ENCODE data around the gene PFDN2. TPM values are rescaled to one million over a fixed set of nuclear protein-coding genes. Genes with fewer than 3 reads are reported as not detected.

Gene PFDN2, protein sequence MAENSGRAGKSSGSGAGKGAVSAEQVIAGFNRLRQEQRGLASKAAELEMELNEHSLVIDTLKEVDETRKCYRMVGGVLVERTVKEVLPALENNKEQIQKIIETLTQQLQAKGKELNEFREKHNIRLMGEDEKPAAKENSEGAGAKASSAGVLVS
- 405 and 434 TPM in 2 replicates for total RNA-seq (2014; rRNA removed; shearing (Covaris generic))

DNA sequence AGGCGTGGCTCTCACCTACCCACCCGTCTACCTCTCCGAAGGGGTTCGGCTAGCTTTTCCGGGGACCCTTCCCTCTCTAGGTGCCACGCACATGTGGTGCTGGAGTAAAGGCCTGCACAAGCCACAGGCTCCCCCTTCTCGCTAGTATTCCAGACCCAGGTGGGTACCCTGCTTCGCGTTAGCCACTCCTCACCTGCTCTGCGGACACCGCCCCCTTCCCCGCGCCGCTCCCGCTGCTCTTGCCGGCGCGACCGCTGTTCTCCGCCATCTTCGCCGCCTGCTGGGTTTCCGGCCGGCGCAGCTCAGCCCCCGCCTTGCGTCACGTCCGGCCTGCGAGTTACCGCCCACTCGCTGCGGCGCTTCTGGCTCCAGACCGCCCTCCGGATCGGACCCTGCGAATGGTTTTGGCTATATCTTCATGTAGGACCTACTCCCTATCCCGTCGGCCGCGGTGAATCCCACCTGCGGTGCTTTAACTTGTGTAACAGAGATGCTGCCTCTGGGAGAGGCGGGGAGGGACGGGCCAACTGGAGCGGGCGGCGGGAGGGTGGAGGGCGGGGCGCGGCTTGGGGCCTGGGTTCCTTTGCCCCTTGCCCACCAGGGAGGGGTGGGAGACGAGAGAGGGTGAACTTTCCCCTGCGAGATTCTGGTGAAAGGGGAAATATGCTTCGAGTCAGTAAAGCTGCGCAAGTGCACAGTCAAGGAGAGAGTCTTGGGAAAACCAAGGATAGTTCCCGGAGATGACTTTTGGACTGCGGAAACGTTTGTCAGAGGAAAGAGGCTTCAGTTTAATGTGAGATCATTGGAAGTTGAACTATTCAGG is at the start of gene PFDN2, which contains the start of gene NIT1:
Gene PFDN2, minus strand, starts transcription at position 279 of the 823 bp plus-strand sequence. Its CDS starts 11 bp downstream, at position 268.
Gene NIT1, plus strand, starts transcription at position 347 of the 823 bp plus-strand sequence. Its CDS starts 72 bp downstream, at position 419.

DNA sequence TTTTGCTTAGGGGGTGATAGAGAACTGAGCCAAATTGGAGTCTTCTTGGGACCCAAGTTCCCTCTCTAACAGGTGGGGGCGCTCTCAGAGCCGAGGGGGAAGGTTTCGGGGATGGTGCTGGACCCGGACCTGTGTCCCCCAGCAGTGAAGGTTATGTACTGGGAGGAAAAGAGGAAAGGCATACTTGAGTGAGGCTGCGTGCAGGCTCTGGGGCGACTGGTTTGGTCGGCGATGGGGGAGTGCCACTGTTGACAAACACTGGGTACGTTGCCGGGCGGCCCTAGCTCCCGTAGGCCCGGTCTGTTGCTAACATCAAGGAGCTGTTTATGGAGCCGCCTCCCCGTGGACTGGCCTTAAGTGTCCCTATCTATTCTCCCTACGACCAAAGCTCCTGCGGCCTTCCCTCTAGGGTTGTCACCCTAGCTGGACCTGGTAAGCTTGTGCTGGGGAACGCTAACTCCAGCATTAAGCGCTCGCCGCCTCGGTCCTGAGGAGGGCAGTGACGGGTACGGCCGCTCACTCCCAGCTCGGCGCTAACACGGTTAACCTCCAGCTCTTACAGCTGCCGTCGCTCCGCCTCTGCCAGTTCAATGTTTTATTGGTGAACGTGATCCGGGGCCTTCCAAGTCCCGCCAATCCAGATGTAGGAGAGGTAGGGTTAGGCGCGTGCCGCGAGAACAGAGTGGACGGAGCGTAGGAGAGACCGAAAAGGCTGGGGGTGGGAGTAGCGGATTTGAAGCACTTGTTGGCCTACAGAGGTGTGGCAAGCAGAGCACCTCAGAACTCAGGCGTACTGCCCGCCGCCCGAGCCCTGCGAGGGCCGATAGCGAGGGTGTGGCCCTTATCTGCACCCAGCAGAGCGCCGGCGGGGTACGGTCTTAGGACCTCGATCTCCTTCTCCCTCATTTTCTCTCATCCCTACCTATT is 48.2 kb upstream of the PFDN2 start, which contains the start of gene PPOX:
Gene PPOX, plus strand, starts transcription at position 685 of the 927 bp plus-strand sequence. CDS start 422 bp downstream, outside the sequence.

DNA sequence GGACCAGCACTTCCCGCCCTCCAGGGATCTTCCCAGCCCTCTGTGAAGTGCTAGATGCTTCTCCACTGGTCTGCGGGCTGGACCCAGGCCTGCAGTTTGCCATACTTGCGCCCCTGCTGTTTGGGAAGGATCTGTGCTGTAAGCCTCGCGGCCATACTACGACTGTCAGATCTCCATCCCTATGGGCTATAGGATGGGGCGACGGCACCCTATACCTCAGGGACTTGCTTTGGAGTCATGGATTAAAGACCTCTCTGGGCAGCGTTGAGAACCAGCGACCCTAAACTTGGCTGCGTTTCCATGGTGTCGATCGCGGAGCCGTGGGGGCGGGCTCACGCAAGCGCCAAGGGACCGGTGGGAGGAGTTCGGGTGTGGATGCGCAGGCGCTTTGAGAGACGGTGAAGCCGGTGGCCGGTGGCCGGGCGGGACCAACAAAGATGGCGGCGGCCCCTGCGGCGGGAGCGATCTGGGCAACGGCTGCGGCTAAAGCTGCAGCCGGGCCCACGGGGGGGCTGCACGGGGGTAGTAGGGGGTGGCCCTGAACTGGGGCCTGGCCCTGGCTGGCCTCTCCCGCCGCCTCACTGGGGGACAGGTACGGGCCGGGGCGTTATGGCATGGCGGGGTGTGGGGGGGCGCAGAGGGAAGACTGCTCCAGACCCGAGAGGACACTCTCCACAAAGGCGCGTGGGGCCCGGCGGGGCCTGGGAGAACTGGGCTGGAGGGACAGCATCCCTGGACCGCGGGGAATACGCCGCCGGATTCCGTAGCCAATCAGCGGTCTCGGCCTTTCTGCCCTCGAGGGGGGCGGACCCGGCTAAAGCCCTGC is 41.5 kb upstream of the PFDN2 start, which contains the start of gene USP21:
Gene USP21, plus strand, starts transcription at position 414 of the 826 bp plus-strand sequence. CDS start 1,141 bp downstream, outside the sequence.

DNA sequence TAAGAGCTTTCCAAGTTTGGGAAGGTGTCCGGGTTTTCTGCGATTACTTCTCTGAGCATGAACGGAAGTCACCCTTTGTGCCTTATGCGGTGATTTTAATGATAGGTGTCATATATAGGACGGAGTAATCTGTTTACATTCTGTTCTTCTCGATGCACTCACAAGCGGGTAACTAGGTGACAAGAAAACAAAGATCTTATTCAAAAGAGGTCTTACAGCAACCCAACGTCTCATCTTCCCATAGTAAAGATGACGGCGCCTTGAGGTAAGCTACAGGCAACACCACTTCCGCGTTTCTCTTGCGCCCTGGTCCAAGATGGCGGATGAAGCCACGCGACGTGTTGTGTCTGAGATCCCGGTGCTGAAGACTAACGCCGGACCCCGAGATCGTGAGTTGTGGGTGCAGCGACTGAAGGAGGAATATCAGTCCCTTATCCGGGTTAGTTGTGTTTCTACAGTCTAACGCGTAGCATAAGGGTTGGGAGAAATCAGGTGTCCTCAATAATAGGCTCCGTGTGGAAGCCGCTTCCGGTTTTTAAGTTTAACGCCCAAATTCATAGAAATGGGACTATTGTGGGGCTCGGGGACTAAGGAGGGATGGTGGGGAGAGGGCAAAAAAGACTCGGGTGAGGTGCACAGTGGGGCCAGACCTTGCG is 36.0 kb upstream of the PFDN2 start, which contains the start of gene UFC1:
Gene UFC1, plus strand, starts transcription at position 297 of the 656 bp plus-strand sequence. Its CDS starts 20 bp downstream, at position 317.

DNA sequence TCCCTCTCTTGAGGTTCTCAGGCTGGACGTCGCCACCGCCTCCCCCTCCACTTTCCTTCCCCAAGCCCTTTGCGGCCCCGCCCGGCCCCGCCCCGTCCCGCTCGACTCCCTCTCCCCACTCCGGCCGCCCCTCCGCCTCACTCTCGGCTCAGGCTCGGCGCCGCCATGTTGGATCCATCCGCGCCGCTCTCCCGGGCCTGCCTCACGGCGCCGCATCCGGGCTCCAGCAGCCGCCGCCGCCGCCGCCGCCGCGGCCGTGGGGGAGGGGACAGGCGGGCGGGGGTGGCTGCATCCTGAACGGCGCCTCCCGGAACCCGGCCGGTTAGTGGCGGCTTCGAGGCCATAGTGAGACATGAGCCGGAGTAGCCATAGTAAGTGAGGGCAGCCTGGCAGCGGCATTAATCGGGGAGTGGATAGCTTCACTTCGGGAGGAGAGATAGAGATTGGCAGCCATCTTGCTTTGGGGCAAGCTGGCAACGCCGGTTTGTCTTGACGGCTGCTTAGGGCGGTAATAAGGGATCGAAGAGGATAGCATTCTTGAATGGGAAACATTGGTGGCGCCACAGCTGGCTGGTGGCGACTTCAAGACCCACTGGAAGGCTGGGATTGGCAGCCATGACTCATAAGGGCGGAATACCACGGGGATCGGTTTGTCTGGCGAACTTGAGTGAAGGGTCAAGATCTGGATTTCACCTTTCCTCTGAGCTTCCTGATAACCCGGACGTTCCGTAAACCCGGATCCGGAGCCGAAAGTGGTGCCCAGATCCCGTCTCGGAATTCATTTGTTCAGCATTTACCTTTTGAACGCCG is 14.8 kb upstream of the PFDN2 start, which contains the start of gene DEDD:
Gene DEDD, minus strand, starts transcription at position 258 of the 810 bp plus-strand sequence. CDS start 8,205 bp downstream, outside the sequence.

DNA sequence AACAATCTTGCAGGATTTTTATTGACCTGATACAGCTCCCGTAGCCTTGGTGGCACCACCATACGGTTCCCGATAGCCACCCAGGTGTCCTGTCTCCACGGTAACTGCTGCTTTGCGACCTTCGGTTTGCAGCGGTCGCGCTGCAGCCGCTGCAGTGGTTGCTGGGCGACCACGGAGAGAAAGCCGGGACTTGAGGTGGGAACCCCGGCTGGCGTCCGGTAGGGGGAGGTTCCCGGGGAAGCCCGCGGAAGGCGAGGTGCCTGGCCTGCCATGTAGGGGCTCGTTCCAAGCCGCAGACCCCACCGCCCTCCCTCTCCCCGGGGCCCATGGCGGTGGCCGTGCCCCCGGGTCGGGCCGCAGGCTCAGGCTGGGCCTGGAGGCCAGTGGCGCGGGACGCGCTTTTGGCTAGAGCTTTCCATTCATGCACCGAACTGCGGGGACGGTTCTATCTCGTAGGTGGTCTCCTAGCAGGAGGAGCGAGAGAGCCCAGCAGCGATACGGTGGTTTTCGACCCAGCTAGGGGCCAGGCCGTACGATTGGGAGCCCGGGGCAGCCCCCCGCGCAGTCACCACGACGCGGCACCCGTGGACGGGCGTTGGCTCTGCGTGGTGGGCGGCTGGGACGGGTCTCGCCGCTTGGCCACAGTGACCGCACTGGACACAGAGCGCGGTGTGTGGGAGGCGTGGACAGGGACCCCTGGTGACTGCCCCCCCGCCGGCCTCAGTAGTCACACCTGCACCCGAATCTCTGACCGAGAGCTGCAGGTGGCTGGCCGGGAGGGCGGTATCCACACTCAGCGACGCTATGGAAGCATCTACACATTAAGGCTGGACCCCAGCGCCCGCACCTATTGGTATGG is 19.4 kb downstream of the PFDN2 start, which contains the start of gene KLHDC9:
Gene KLHDC9, plus strand, starts transcription at position 152 of the 859 bp plus-strand sequence. Its CDS starts 175 bp downstream, at position 327.

DNA sequence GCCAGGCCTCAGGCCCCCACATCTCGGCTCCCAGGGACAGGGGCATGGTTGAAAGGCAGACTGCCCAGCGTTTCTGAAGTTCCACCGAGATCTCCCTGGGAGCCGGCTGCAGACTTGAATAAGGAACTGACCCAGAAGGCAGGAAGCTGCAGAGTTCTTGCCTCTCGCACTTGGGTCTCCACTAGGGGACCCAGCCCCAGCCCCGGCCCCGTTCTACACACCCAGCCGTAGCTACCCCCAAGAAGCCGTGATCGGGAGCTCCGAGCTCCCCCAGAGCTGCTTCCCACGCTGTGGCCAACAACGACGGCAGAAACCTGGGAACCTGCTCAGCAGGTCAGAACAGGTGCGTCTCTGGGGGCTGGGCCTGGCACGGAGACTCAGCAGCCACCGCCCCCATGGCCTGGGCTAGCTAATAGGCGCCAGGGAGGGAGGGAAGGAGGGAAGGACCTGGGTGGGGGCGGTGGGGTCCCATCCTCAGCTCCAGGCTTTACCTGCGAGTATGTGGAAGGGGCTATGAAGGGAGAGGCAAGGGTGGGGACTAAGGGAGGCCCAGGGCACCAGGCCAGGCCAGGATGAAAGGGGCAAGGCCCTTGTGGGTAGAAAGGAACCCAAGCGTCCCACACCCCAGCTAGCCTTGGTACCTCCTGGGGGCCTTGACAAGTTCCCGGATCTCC is 28.4 kb downstream of the PFDN2 start, which contains the start of gene NECTIN4:
Gene NECTIN4, minus strand, starts transcription at position 308 of the 674 bp plus-strand sequence. Its CDS starts 262 bp downstream, at position 46.

DNA sequence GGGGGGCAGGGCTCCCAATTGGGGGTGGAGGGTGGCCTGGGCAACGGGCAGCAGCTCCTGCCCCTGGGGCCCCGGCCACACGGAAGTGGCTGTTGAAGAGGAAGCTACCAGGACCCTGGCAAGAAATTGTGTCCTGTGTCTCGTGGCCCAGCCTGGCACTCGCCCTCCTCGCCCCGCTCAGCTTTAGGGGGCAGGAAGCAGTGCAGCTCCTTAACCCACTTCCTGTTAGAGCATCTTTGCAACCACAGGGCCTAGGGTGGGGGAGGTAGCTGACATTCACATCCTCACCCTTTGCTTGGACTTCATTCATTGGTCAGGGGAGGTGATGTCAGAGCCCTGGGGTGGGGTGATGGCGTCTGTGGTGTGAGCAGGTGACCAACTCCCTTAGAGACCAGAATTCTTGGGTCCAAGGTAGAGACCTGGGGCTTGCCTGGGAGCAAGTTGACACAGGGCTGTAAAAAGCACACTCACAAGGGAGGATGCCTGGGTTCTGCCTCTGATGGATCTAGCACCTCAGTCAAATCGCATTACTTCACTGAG is 48.0 kb downstream of the PFDN2 start, which contains the start of gene ARHGAP30:
Gene ARHGAP30, minus strand, starts transcription at position 161 of the 540 bp plus-strand sequence. CDS start 267 bp downstream, outside the sequence.

Small RNA genes lying within 50 kb of the gene (small RNA-seq; reads per million reads assigned to genes)
- not detected for gene RF01225

Other genes starting within 250 kb of the PFDN2 start
- gene ITLN1, start 232.9 kb downstream of the PFDN2 start, total RNA-seq (2014; rRNA removed; shearing (Covaris generic)): not detected in 2 replicates
- 0.15 TPM in 1 of 2 replicates, not detected in the other for gene ITLN2, start 163.2 kb downstream of the PFDN2 start, total RNA-seq (2014; rRNA removed; shearing (Covaris generic))
- gene F11R, start 96.9 kb downstream of the PFDN2 start, total RNA-seq (2014; rRNA removed; shearing (Covaris generic)): 4.0 and 5.7 TPM in 2 replicates
- 0.83 TPM in 1 of 2 replicates, not detected in the other for gene TSTD1, start 79.1 kb downstream of the PFDN2 start, total RNA-seq (2014; rRNA removed; shearing (Covaris generic))
- gene USF1, start 72.1 kb downstream of the PFDN2 start, total RNA-seq (2014; rRNA removed; shearing (Covaris generic)): 80.3 and 97.9 TPM in 2 replicates
- gene ARHGAP30, start 48.1 kb downstream of the PFDN2 start, total RNA-seq (2014; rRNA removed; shearing (Covaris generic)): 1.1 and 2.7 TPM in 2 replicates
- 0.27 and 1.2 TPM in 2 replicates for gene NECTIN4, start 28.5 kb downstream of the PFDN2 start, total RNA-seq (2014; rRNA removed; shearing (Covaris generic))
- gene KLHDC9, start 19.7 kb downstream of the PFDN2 start, total RNA-seq (2014; rRNA removed; shearing (Covaris generic)): not detected in 2 replicates
- gene NIT1, start 68 bp upstream of the PFDN2 start, total RNA-seq (2014; rRNA removed; shearing (Covaris generic)): 35.0 and 38.6 TPM in 2 replicates
- gene DEDD, start 14.6 kb upstream of the PFDN2 start, total RNA-seq (2014; rRNA removed; shearing (Covaris generic)): 39.8 and 45.0 TPM in 2 replicates
- 149 and 159 TPM in 2 replicates for gene UFC1, start 35.9 kb upstream of the PFDN2 start, total RNA-seq (2014; rRNA removed; shearing (Covaris generic))
- 12.2 and 17.1 TPM in 2 replicates for gene USP21, start 41.5 kb upstream of the PFDN2 start, total RNA-seq (2014; rRNA removed; shearing (Covaris generic))
- gene PPOX, start 48.4 kb upstream of the PFDN2 start, total RNA-seq (2014; rRNA removed; shearing (Covaris generic)): 29.7 and 37.1 TPM in 2 replicates
- gene B4GALT3, start 59.5 kb upstream of the PFDN2 start, total RNA-seq (2014; rRNA removed; shearing (Covaris generic)): 55.0 and 56.1 TPM in 2 replicates
- 0.15 and 0.50 TPM in 2 replicates for gene ADAMTS4, start 81.0 kb upstream of the PFDN2 start, total RNA-seq (2014; rRNA removed; shearing (Covaris generic))
- 304 and 309 TPM in 2 replicates for gene NDUFS2, start 84.3 kb upstream of the PFDN2 start, total RNA-seq (2014; rRNA removed; shearing (Covaris generic))
- not detected in 2 replicates for gene FCER1G, start 97.3 kb upstream of the PFDN2 start, total RNA-seq (2014; rRNA removed; shearing (Covaris generic))
- not detected in 2 replicates for gene APOA2, start 105.6 kb upstream of the PFDN2 start, total RNA-seq (2014; rRNA removed; shearing (Covaris generic))
- gene TOMM40L, start 108.0 kb upstream of the PFDN2 start, total RNA-seq (2014; rRNA removed; shearing (Covaris generic)): 11.1 and 12.2 TPM in 2 replicates
- gene NR1I3, start 120.2 kb upstream of the PFDN2 start, total RNA-seq (2014; rRNA removed; shearing (Covaris generic)): not detected in 2 replicates
- not detected in 2 replicates for gene PCP4L1, start 140.7 kb upstream of the PFDN2 start, total RNA-seq (2014; rRNA removed; shearing (Covaris generic))
- 6.0 and 6.9 TPM in 2 replicates for gene MPZ, start 191.9 kb upstream of the PFDN2 start, total RNA-seq (2014; rRNA removed; shearing (Covaris generic))
- 27.0 and 28.4 TPM in 2 replicates for gene SDHC, start 196.3 kb upstream of the PFDN2 start, total RNA-seq (2014; rRNA removed; shearing (Covaris generic))
- not detected in 2 replicates for gene CFAP126, start 249.8 kb upstream of the PFDN2 start, total RNA-seq (2014; rRNA removed; shearing (Covaris generic))